ENCODE measurements around the gene ROCK2.

GRCh38 chr2:11187083-11187619 lies 157.3 kb downstream of the ROCK2 start:
- TF ChIP-seq USF1 (CRISPR knock-in tag; IDR thresholded peaks at IDR 0.05) (no peak), ZBTB43 (CRISPR knock-in tag; IDR thresholded peaks at IDR 0.05) (no peak), CTCF (IDR thresholded peaks at IDR 0.05) (no peak), PREB (CRISPR knock-in tag; IDR thresholded peaks at IDR 0.05; ENCODE audit: borderline replicate concordance) (no peak), MAX (CRISPR knock-in tag; IDR thresholded peaks at IDR 0.05) (no peak), ATF1 (CRISPR knock-in tag; IDR thresholded peaks at IDR 0.05) (no peak), RELA (CRISPR knock-in tag; IDR thresholded peaks at IDR 0.05; ENCODE audit: borderline replicate concordance) (no peak), ELF4 (CRISPR knock-in tag; IDR thresholded peaks at IDR 0.05; ENCODE audit: low read depth) (no peak), TEAD4 (CRISPR knock-in tag; IDR thresholded peaks at IDR 0.05) (no peak), ZNF423 (CRISPR knock-in tag; IDR thresholded peaks at IDR 0.05) (no peak), CREB1 (CRISPR knock-in tag; IDR thresholded peaks at IDR 0.05) (no peak)

Data from WTC11 (cell line).